GM19372 (cell line): ENCODE results near the gene ANKRD10.

ENCODE experiments used
- ATAC-seq: cut with Tn5 transposase; IDR thresholded peaks from one replicate; pipeline ENCODE4 v1.9.1; 2021; ENCODE audit warnings: mild to moderate bottlenecking, low read depth, moderate library complexity; ENCODE audit not compliant: unreplicated experiment

ANKRD10 gene

DNA sequence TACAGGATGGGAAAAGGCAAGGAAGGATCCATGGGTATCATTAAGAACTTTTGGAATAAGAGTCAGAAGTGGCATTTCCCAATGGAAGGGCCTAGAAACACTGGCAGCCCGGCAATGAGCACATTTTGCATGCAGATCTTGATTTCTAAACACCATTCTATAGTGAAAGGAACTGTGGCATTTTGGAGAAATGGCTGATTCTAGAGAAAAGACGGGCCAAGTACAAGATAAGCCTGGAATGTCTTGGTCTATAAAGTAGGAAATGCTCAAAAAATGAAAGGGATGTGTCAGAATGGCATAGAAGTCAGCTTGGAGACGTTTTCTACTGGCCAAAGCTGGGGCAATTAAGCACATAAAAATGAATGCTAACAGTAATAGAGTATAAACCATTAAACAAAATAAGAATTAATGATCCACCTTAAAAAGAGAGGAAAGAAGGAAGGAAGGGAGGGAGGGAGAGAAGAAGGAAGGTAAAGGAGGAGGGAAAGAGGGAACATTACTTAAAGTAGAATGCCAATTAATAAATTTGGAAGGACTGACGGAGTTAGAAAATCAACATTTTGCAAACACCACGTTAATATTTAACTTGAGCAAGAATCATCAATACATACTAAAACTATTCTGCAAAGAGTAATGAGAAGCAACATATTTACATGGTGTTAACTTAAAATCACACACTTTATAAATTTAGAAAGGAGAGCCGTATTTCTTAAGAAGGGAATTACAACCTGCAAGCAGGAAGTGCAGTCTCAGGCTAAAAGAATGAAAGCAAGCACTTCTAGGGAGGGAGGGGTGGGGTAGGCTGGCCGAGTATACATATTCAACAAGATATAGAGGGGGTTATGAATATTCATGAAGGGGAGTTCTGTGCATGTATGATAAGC lies 78.9 kb downstream of the ANKRD10 start:
- ATAC-seq = no peak

DNA sequence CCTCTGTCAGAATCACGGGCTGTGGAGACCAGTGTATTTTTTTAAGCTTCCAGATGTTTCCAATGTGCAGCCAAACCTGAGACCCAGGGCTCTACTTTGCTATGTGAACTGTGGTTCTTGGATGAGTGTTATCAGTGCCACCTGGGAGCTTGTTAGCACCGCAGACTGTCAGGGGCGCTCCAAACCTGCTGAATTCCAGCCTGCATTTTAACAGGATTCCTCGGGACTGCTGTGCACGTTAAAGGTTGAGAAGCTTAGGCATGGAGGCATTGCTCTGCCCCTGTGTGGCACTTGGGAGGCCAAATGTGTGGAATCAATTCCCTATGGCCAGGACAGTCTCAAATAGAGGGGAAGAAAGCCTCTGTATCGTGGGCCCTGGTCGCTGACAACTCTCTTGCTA lies 80.3 kb downstream of the ANKRD10 start:
- no peak for ATAC-seq

DNA sequence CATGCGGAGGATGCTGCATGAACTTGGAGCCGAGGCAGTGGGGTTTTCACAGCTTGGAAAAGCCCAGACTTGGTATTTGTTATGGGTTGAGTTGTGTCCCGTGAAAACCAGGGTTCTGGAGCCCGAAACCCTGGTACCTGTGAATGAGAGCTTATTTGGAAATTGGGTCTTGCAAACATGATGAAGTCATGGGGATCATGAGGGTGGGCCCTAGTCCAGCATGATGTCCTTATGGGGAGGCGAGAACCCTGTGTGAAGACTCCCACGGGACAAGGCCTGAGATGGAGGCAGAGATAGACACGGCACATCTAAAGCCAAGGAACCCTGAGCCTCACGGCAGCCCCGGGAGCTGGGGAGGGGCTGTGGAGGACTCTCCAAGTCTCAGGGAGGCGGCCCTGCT lies 82.3 kb downstream of the ANKRD10 start:
- no peak for ATAC-seq

DNA sequence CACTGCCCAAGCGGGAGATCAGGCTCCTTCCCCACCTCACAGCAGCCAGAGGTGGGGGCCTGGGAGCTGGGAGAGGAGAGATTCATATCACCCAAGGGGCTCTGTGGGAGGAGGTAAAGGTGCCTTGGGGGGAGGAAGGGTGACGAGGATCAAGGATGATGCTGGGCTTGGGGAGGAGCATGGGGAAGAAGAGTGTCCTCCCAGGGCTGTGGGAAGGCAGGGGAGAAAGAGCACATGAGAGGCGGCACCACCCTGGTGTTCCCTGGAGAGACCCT lies 82.7 kb downstream of the ANKRD10 start:
- no peak for ATAC-seq

DNA sequence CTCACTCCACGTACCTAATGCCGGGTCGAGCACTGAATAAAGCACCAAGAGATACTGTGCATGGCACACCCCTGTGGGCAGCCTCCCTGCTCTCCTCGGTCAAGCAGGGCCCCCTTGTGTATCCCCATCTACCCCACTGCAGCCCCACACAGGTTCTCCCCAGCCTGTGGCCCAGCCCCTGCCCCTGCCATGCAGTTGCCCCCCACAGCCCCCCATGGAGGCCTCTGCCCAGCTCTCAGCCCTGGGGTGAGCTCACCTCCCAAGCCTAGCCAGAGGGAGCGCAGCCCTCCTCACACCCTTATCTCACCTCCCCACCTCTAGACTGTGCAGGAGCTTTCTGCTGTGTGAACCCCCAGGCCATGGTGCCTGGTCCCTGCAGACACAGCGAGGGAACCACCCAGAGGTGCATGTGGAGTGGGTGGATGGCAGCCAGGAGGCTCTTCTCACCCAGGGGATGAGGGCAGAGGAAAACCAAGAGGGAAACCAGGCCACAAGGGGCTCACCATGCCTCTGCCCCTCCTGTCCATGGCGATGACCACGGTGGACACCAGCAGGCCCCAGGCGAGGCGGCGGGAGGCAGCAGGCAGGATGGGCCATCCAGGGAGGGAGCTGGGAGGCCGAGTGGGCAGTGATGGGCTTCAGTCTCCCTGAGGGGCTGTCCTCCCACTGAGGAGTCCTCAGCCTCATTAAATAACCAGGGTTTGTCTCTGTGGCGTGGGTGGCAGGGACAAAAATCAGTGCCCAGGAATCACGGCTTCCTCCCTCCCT lies 83.2 kb downstream of the ANKRD10 start:
- no peak for ATAC-seq

DNA sequence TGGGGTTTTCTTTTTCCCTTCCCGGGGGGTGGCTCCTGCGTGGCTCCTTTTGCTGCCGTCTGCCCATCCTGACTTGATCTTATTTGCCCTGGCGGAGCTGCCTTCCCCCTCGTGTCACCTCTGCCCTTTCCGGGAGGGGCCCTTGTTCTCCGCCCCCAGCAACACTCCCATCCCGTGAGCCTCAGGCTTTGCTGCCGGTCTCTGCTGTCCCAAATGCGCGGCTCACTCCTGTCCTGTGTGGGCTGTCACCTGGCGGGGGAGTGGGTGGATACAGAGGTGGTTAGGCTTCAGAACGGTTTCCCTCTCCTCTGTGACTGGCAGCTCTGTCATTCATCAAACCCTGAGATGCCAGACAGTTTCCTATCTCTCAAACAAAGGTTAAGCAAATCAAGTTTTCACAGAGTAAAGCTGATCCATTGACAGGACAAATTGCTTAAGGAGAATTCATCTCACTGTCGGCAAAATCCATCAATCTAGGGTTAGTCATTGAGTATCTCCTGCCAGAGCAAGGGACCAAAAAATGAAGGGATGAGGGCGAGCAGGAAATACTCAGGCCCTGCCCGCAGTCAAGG lies 84.0 kb downstream of the ANKRD10 start:
- ATAC-seq = no peak

DNA sequence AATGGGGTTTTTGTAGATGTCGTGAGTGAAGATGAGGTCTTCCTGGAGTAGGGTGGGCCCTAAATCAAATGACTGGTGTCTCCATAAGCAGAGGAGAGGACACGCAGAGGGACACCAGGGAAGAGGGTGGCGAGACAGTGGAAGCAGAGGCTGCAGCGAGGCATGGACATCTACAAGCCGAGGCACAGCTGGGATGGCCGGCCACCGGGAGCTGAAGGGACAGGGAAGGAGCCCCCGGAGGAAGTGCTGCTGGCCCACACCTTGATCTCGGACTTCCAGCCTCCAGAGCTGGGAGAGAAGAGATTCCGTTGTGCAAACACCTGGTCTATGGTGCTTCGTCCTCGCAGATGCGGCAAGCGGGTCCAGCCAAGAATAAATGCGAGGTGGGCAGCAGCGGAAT lies 84.5 kb downstream of the ANKRD10 start:
- no peak for ATAC-seq

DNA sequence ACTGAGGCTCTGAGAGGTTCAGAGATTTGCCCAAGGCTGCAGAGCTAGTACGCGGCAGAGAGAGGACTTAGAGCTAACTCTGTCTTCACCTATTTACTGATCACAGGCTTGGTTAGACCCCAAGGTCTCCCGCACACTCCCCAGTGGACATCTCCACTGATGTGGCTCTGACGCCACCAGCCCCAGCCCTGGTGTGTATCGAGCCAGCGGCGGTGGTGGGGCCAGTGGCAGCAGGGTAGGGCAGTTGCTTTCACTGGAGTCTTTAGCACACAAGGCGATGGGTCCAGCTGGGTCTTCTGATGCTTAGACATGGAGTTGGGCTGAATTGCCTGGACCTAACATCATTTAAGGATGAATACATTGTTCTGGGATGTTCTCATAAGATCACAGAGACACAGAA lies 85.4 kb downstream of the ANKRD10 start:
- ATAC-seq = no peak

DNA sequence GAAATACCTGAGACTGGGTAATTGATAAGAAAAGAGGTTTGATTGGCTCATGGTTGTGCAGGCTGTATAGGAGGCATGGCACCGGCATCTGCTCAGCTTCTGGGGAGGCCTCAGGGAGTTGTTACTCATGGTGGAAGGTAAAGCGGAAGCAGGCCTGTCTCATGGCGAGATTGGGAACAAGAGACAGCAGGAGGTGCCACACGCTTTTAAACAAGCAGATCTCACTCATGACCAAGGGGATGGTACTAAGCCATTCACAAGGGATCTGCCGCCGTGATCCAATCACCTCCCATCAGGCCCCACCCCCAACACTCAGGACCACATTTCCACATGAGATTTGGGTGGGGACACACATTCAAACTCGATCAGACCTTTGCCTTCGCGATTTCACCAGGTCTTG lies 86.2 kb downstream of the ANKRD10 start:
- ATAC-seq = no peak
